SKM-1 treated with dmso at 0.1 percent for 144 hours (cell line): Measurements from ENCODE around the gene TAMM41.
A peak's percentile ranks its signal among the peaks of the same experiment; 100 is the strongest.
"Not testable (repeated sequence)": the region's sequence is repeated elsewhere in the genome, so short reads cannot be mapped to it uniquely, and the experiment has no call there.

ENCODE experiments used
- DNase-seq: peaks from one replicate; lab custom pipeline; 2025; ENCODE audit not compliant: unreplicated experiment; lab: John Stamatoyannopoulos, UW

The TAMM41 gene

GRCh38 chr3:11846281-11847266 lies at the start of gene TAMM41:
TAMM41 (minus strand) TSS chr3:11846885; CDS start chr3:11846636, 249 bp downstream.
- peak; percentile 95 for DNase-seq

GRCh38 chr3:11878837-11879236 lies 32.2 kb upstream of the TAMM41 start:
- DNase-seq = no peak

- not testable (repeated sequence) for DNase-seq
Observed at GRCh38 chr3:11874707-11875106, 28.0 kb upstream of the TAMM41 start.

GRCh38 chr3:11863739-11864138 lies 17.1 kb upstream of the TAMM41 start:
- DNase-seq = peak; percentile 8

GRCh38 chr3:11862584-11862983 lies 15.9 kb upstream of the TAMM41 start:
- DNase-seq = not testable (repeated sequence)

GRCh38 chr3:11862145-11862544 lies 15.5 kb upstream of the TAMM41 start:
- DNase-seq = not testable (repeated sequence)

GRCh38 chr3:11860213-11860612 lies 13.5 kb upstream of the TAMM41 start:
- not testable (repeated sequence) for DNase-seq

GRCh38 chr3:11853450-11853849 lies 6.8 kb upstream of the TAMM41 start:
- no peak for DNase-seq

- no peak for DNase-seq
Observed at GRCh38 chr3:11850003-11850402, 3.3 kb upstream of the TAMM41 start.

- no peak for DNase-seq
Observed at GRCh38 chr3:11847607-11848006, 922 bp upstream of the TAMM41 start.

- DNase-seq = no peak
Observed at GRCh38 chr3:11845651-11846050, 1.0 kb downstream of the TAMM41 start.

GRCh38 chr3:11844891-11845290 lies 1.8 kb downstream of the TAMM41 start:
- DNase-seq = no peak

- no peak for DNase-seq
Observed at GRCh38 chr3:11835028-11835639, 11.6 kb downstream of the TAMM41 start.

- no peak for DNase-seq
Observed at GRCh38 chr3:11832981-11833905, 13.4 kb downstream of the TAMM41 start.

- DNase-seq = no peak
Observed at GRCh38 chr3:11829416-11829815, 17.3 kb downstream of the TAMM41 start.

GRCh38 chr3:11826628-11827265 lies 19.9 kb downstream of the TAMM41 start:
- DNase-seq = no peak

- no peak for DNase-seq
Observed at GRCh38 chr3:11825301-11825700, 21.4 kb downstream of the TAMM41 start.

- DNase-seq = no peak
Observed at GRCh38 chr3:11820531-11821041, 26.1 kb downstream of the TAMM41 start.

GRCh38 chr3:11819146-11819689 lies 27.5 kb downstream of the TAMM41 start:
- no peak for DNase-seq

GRCh38 chr3:11818033-11818432 lies 28.7 kb downstream of the TAMM41 start:
- no peak for DNase-seq
